ENCODE results near the gene RPRML.

GRCh38 chr17:46944931-46945330 is 34.1 kb downstream of the RPRML start:
- TF ChIP-seq CTCF (IDR thresholded peaks at IDR 0.05) (no peak), POLR2A (IDR thresholded peaks at IDR 0.05) (no peak)
